Mesendoderm (in vitro differentiated cells): Measurements from ENCODE around the gene ANO9.

Experiments
- DNase-seq: peaks from one replicate; pipeline ENCODE4 v3.0.0; 2013
- H2AK5ac ChIP-seq: 2 replicates; pipeline ENCODE4 v1.6.1; 2013; ENCODE audit warnings: low read length, inconsistent platforms
- H2BK120ac ChIP-seq: 2 replicates; pipeline ENCODE4 v1.6.1; 2013; ENCODE audit warnings: low read depth, mild to moderate bottlenecking, low read length, moderate library complexity, mixed read lengths
- H2BK15ac ChIP-seq: replicated peaks from 2 replicates; pipeline ENCODE4 v1.6.1; 2013; ENCODE audit warnings: low read depth, mild to moderate bottlenecking, moderate library complexity
- H2BK5ac ChIP-seq: 2 replicates; pipeline ENCODE4 v1.6.1; 2013; ENCODE audit warnings: low read length, inconsistent platforms
- H3K18ac ChIP-seq: 2 replicates; pipeline ENCODE4 v1.6.1; 2013; ENCODE audit warnings: mild to moderate bottlenecking, low read length, mixed read lengths
- H3K23ac ChIP-seq: one replicate; pipeline ENCODE4 v1.6.1; 2013; ENCODE audit warnings: low read length
- H3K27ac ChIP-seq: 2 replicates; pipeline ENCODE4 v1.5.1; 2013; ENCODE audit warnings: low read depth, mild to moderate bottlenecking, inconsistent platforms, low read length, moderate library complexity
- H3K27me3 ChIP-seq: 2 replicates; pipeline ENCODE4 v1.6.1; 2013; ENCODE audit warnings: low read length, control low read depth, mild to moderate bottlenecking, inconsistent platforms; ENCODE audit not compliant: insufficient read depth, poor library complexity
- H3K36me3 ChIP-seq: 2 replicates; pipeline ENCODE4 v1.6.1; 2013; ENCODE audit warnings: low read length, inconsistent platforms; ENCODE audit not compliant: control insufficient read depth, insufficient read depth
- H3K4ac ChIP-seq: one replicate; pipeline ENCODE4 v1.6.1; 2013; ENCODE audit warnings: low read depth, mild to moderate bottlenecking, low read length, moderate library complexity
- H3K4me1 ChIP-seq: 2 replicates; pipeline ENCODE4 v1.6.1; 2013; ENCODE audit warnings: low read depth, low read length, inconsistent platforms; ENCODE audit not compliant: control insufficient read depth
- H3K4me2 ChIP-seq: 2 replicates; pipeline ENCODE4 v1.6.1; 2013; ENCODE audit warnings: low read length
- H3K4me3 ChIP-seq: 2 replicates; pipeline ENCODE4 v1.5.1; 2013; ENCODE audit warnings: mild to moderate bottlenecking, low read length
- H3K56ac ChIP-seq: one replicate; pipeline ENCODE4 v1.6.1; 2013; ENCODE audit warnings: low read length
- H3K79me1 ChIP-seq: 2 replicates; pipeline ENCODE4 v1.6.1; 2013; ENCODE audit warnings: low read length, inconsistent platforms
- H3K79me2 ChIP-seq: 2 replicates; pipeline ENCODE4 v1.6.1; 2013; ENCODE audit warnings: mild to moderate bottlenecking, low read length; ENCODE audit not compliant: control insufficient read depth, insufficient read depth
- H3K9ac ChIP-seq: 2 replicates; pipeline ENCODE4 v1.6.1; 2013; ENCODE audit warnings: low read length, inconsistent platforms
- H4K5ac ChIP-seq: one replicate; pipeline ENCODE4 v1.6.1; 2013; ENCODE audit warnings: low read length
- H4K8ac ChIP-seq: one replicate; pipeline ENCODE4 v1.6.1; 2013; ENCODE audit warnings: low read depth, mild to moderate bottlenecking, control low read depth, low read length, moderate library complexity
- WGBS: extraction: QIAGEN DNeasy Blood & Tissue Kit; methylation state at CpG from one replicate; pipeline ENCODE4 v1.1.7; 2013; ENCODE audit warnings: low lambda C conversion rate, missing lambda C conversion rate; ENCODE audit not compliant: insufficient coverage; ENCODE audit errors: extremely low coverage; 5-methylcytosine and 5-hydroxymethylcytosine counted together

ANO9 gene

DNA sequence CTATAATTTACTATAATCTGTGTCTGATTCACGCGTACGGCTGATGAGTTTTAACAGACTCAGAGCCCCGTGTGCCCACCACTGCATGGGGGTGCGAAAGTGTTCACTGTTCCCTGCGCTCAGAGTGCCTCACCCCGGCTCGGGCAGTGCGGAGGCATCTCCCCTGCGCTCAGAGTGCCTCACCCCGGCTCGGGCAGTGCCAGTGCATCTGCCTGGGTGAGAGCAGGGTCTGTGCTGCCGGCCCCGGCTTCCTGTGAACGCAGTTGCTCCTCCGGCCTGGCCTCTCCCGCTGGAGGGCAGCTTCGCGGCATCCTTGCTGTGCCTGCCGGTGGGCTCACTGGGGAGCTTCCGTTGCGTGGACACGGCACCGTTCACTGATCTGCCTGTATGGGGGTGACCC is 22.5 kb upstream of the ANO9 start:
- H4K5ac ChIP-seq: no peak overlapping the region
- peaks cover 7% of the 10 kb centered on the region for H3K79me1 ChIP-seq
- H4K8ac ChIP-seq: no peak overlapping the region
- no CpG with 5 or more reads among the region's 24 CpGs for WGBS
- DNase-seq: no peak
- H2BK15ac ChIP-seq: no peak overlapping the region
- no peak overlapping the region for H3K18ac ChIP-seq
- H3K36me3 ChIP-seq: peaks cover 2% of the 10 kb centered on the region
- H3K56ac ChIP-seq: no peak overlapping the region
- H3K23ac ChIP-seq: no peak overlapping the region
- no peak overlapping the region for H3K4me3 ChIP-seq
- no peak overlapping the region for H3K9ac ChIP-seq
- H3K4me1 ChIP-seq: no peaks in the 10 kb centered on the region
- H3K27ac ChIP-seq: no peak overlapping the region
- no peak overlapping the region for H2BK5ac ChIP-seq
- no peak overlapping the region for H3K4ac ChIP-seq
- H3K27me3 ChIP-seq: no peaks in the 10 kb centered on the region
- peaks cover 1% of the 10 kb centered on the region for H3K79me2 ChIP-seq
- H2BK120ac ChIP-seq: no peak overlapping the region
- H3K4me2 ChIP-seq: no peak overlapping the region
- no peak overlapping the region for H2AK5ac ChIP-seq

DNA sequence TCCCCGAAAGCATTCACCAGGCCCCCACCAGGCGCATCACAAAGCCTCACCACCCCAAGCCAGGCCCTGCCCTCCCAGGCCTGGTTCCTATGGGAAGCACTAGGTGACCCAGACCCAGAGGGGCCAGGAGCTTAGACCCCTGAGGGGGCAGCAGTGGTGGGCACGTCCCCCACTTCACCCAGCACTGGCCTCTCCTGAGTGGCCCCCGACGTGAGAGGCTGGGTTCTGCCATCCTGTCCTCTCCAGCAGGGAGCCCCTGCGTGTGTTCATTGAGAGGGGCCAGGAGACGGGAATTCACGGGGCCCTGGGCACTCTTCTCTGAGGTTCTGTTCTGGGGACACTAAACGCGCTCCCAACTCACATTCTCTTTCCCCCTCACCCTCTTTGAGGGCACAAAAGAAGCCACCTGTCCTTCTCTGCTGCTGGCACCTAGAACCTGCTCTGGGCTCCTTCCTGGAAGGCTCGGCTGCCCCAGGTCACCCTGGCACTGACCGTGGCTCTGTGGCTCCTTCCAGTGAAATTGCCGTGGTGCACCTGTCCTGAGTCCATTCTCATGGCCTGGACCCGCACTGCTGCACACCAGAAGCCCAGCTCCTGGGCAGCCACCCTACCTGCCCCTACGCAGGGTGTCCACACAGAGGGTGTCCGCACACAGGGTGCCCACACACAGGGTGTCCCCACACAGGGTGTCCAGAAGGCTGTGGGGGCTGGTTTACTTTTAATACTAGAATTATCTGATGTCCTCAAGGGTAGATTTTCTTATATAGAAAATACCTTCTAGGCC is 20.5 kb upstream of the ANO9 start:
- Histone ChIP-seq H3K4me1 (no peaks in the 10 kb centered on the region), H3K27me3 (no peaks in the 10 kb centered on the region), H3K79me2 (peaks cover 13% of the 10 kb centered on the region), H3K36me3 (peaks cover 3% of the 10 kb centered on the region), H3K4me3 (no peak overlapping the region), H3K56ac (no peak overlapping the region), H3K9ac (no peak overlapping the region), H2AK5ac (no peak overlapping the region), H2BK120ac (no peak overlapping the region), H3K23ac (no peak overlapping the region), H2BK15ac (no peak overlapping the region), H3K79me1 (peaks cover 17% of the 10 kb centered on the region), H3K4me2 (no peak overlapping the region), H4K8ac (no peak overlapping the region), H4K5ac (no peak overlapping the region), H3K18ac (no peak overlapping the region), H3K27ac (no peak overlapping the region), H3K4ac (no peak overlapping the region), H2BK5ac (no peak overlapping the region)
- DNase-seq: no peak
- no CpG with 5 or more reads among the region's 16 CpGs for WGBS

DNA sequence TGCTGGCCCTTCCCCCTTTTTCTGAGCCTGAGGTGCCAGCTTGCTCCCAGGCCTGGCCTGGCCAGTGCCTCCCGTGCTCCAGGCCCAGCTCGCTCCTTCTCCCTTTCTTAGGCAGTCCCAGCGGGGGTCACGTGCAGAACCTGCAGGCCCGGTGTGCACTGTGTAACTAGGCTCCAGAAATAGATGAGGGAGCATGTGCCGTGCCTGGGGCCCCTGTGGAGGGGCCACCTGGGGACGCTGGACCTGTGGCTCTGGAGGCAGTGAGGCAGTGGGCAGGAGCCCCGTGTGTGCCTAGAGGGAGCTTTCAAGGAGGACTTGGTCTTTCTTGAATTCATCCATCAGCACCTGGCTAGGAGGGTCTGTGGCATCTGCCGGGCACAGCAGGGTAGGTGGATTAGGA is 19.8 kb upstream of the ANO9 start:
- Histone ChIP-seq H3K4me3 (no peak overlapping the region), H3K23ac (no peak overlapping the region), H3K4ac (no peak overlapping the region), H2BK120ac (no peak overlapping the region), H3K4me2 (no peak overlapping the region), H3K36me3 (peaks cover 3% of the 10 kb centered on the region), H3K56ac (no peak overlapping the region), H3K4me1 (no peaks in the 10 kb centered on the region), H3K79me1 (peaks cover 20% of the 10 kb centered on the region), H2BK15ac (no peak overlapping the region), H3K79me2 (peaks cover 17% of the 10 kb centered on the region), H3K27ac (no peak overlapping the region), H3K27me3 (no peaks in the 10 kb centered on the region), H3K18ac (no peak overlapping the region), H2AK5ac (no peak overlapping the region), H4K5ac (no peak overlapping the region), H3K9ac (no peak overlapping the region), H2BK5ac (no peak overlapping the region), H4K8ac (no peak overlapping the region)
- no CpG with 5 or more reads among the region's 9 CpGs for WGBS
- DNase-seq: no peak

DNA sequence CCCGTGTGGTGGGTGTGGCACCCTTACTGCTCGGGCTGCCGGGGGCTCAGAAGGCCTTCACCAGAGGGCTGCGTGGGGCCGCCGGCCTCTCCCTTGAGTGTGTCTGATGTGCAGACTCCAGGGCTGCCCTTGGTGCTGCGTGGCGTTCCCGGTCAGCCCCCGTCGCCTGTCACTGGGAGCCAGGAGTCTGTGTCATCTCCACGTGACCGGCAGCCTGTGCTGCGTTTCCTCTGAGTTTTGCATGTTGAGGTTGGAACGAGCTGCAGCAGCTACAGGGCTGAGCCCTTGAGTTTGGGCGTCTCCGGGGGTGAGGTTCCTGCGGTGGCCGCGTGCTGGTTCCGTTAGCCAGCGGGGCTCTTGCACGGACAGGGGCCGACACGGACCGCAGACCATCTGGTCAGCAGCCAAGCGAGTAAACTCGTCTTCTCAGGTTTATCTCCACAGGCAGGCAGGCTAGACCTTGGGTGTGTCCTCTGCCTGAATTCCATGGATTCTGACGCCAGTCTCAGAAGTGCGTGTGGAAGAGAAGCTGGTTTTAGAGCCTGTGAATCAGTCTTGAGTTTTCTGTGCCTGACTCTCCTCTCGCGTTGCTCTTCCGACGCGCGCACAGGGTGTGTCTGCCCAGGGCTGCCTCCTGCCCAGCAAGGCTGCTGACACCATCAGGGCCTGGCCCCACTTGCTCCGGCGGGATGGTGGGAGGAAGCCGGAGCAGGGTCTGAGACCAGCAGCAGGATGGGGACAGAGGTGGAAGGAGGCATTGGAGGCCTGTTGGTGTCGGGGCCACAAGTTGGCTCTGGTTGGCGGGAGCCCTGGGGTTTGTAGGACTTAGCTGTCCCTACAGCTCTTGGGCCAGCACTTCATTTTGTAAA is 18.8 kb upstream of the ANO9 start:
- no peak overlapping the region for H2AK5ac ChIP-seq
- H3K4me1 ChIP-seq: no peaks in the 10 kb centered on the region
- H4K5ac ChIP-seq: no peak overlapping the region
- H3K9ac ChIP-seq: no peak overlapping the region
- H2BK15ac ChIP-seq: no peak overlapping the region
- H3K36me3 ChIP-seq: peaks cover 3% of the 10 kb centered on the region
- no peak overlapping the region for H2BK120ac ChIP-seq
- DNase-seq: peak; percentile 34
- H3K79me2 ChIP-seq: peaks cover 26% of the 10 kb centered on the region
- H3K56ac ChIP-seq: no peak overlapping the region
- peaks cover 20% of the 10 kb centered on the region for H3K79me1 ChIP-seq
- H3K27me3 ChIP-seq: no peaks in the 10 kb centered on the region
- H3K27ac ChIP-seq: no peak overlapping the region
- H3K23ac ChIP-seq: no peak overlapping the region
- no peak overlapping the region for H3K4me3 ChIP-seq
- H2BK5ac ChIP-seq: no peak overlapping the region
- H4K8ac ChIP-seq: no peak overlapping the region
- no peak overlapping the region for H3K4me2 ChIP-seq
- no CpG with 5 or more reads among the region's 41 CpGs for WGBS
- no peak overlapping the region for H3K18ac ChIP-seq
- no peak overlapping the region for H3K4ac ChIP-seq

DNA sequence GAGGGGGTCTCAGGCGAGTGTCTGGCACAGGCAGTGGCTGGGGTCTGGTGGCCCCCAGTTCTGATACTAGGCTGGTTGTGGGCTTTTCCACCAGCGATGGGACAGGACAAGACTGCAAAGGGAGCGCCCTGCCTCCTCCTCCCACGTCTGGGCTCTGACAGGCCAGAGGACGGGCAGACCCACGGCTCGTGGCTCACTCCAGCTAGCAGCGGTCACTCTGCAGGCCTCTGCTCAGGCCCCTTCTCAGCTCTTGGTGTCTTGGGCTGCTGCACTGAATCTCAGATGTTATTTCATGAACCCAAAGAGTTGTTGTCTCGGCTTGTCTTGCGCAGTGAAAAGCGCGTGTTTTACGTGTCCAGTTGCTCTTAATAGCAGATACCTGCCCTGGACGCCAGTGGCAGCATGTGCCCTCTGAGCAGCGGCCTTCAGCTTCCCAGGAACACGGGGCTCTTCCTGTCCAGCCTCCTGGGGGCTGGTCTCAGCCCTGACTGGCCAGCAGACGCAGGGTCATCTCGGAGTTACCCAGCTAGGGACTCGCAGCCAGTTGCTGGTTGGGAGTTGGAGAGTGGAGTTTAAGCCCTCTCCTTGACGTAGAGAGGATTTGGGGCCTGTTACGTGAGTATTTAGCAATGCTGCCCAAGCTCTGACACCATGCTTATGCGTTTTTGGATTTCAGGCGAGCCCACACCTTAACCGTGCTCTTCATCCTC is 17.9 kb upstream of the ANO9 start:
- Histone ChIP-seq H3K27me3 (no peaks in the 10 kb centered on the region), H3K27ac (no peak overlapping the region), H4K5ac (no peak overlapping the region), H3K36me3 (peaks cover 3% of the 10 kb centered on the region), H3K4ac (no peak overlapping the region), H2AK5ac (no peak overlapping the region), H3K4me1 (no peaks in the 10 kb centered on the region), H3K18ac (no peak overlapping the region), H2BK5ac (no peak overlapping the region), H3K79me1 (peaks cover 28% of the 10 kb centered on the region), H3K4me3 (no peak overlapping the region), H2BK15ac (no peak overlapping the region), H3K79me2 (peaks cover 35% of the 10 kb centered on the region), H3K9ac (no peak overlapping the region), H3K56ac (no peak overlapping the region), H4K8ac (no peak overlapping the region), H3K23ac (no peak overlapping the region), H2BK120ac (no peak overlapping the region), H3K4me2 (no peak overlapping the region)
- DNase-seq: no peak
- WGBS: no CpG with 5 or more reads among the region's 24 CpGs
